Uterus (tissue), 4 donors: ENCODE data around the gene MAP7D3. TPM values are rescaled to one million over a fixed set of nuclear protein-coding genes. Genes with fewer than 3 reads are reported as not detected.
"Not testable (repeated sequence)": the region's sequence is repeated elsewhere in the genome, so short reads cannot be mapped to it uniquely, and the experiment has no call there.

Experiments used
- DNase-seq, 2 donors: peaks; one replicate each; pipeline ENCODE4 v3.0.0-alpha.2; 2019 to 2020
- H3K27ac ChIP-seq, 2 donors: fragments of 200-600 bp; sonication (generic); 1 replicate in 1 of 2; 2 replicates in 1 of 2; pipeline ENCODE4 v1.5.1; 2016 to 2018
- H3K27me3 ChIP-seq, 2 donors: fragments of 200-600 bp; sonication (generic); one replicate each; pipeline ENCODE4 v1.5.1; 2018 to 2019; ENCODE audit warnings: control low read depth in 1 of 2
- H3K36me3 ChIP-seq, 2 donors: fragments of 200-600 bp; sonication (generic); one replicate each; pipeline ENCODE4 v1.5.1; 2019; ENCODE audit warnings: control low read depth in 1 of 2
- H3K4me1 ChIP-seq, 2 donors: fragments of 200-600 bp; sonication (generic); one replicate each; pipeline ENCODE4 v1.5.1; 2018 to 2019; ENCODE audit warnings: control low read depth in 1 of 2
- H3K4me3 ChIP-seq, 2 donors: fragments of 200-600 bp; sonication (generic); 1 replicate in 1 of 2; 2 replicates in 1 of 2; pipeline ENCODE4 v1.5.1; 2018 to 2019; ENCODE audit warnings: mild to moderate bottlenecking in 1 of 2
- H3K9me3 ChIP-seq, 2 donors: fragments of 200-600 bp; sonication (generic); one replicate each; pipeline ENCODE4 v1.5.1; 2019; ENCODE audit warnings: control low read depth in 1 of 2
- POLR2A ChIP-seq, 2 donors: fragments of 450-650 bp; IDR thresholded peaks; one replicate each; pipeline ENCODE4 v1.6.1; 2016; ENCODE audit warnings: antibody characterized with exemption in 2 of 2, mild to moderate bottlenecking in 1 of 2, moderate library complexity in 1 of 2
- intact Hi-C: fragments of 100-400 bp; cut with DNase I; formaldehyde crosslinking; loops from one replicate; pipeline ENCODE4 v1.15.1; 2023; ENCODE audit warnings: low total_unique reads
- total RNA-seq, 4 donors: library from RNA; depleted of rRNA in 3 of 4; stranded (reverse); fragments of >200 nt in 3 of 4; gene quantifications; one replicate each; pipeline versions ENCODE4 v1.1.0 to v1.2.4, GENCODE V29; 2014 to 2023
- TF ChIP-seq, protein P1 (sequence below), 4 experiments: fragments of 200-600 bp in 2 of 4; fragments of 450-650 bp in 2 of 4; sonication (generic) in 2 of 4; IDR thresholded peaks; one replicate each; pipeline ENCODE4 v1.5.1; 2016 to 2019; ENCODE audit warnings: antibody characterized with exemption in 4 of 4, mild to moderate bottlenecking in 2 of 4, moderate library complexity in 1 of 4
- donor health status: DM: yes; HTN: yes; CAD: no.

Gene MAP7D3
- total RNA-seq, 4 donors from 2014 or later, result 13.8 to 28.5 (median 20.4) TPM

DNA sequence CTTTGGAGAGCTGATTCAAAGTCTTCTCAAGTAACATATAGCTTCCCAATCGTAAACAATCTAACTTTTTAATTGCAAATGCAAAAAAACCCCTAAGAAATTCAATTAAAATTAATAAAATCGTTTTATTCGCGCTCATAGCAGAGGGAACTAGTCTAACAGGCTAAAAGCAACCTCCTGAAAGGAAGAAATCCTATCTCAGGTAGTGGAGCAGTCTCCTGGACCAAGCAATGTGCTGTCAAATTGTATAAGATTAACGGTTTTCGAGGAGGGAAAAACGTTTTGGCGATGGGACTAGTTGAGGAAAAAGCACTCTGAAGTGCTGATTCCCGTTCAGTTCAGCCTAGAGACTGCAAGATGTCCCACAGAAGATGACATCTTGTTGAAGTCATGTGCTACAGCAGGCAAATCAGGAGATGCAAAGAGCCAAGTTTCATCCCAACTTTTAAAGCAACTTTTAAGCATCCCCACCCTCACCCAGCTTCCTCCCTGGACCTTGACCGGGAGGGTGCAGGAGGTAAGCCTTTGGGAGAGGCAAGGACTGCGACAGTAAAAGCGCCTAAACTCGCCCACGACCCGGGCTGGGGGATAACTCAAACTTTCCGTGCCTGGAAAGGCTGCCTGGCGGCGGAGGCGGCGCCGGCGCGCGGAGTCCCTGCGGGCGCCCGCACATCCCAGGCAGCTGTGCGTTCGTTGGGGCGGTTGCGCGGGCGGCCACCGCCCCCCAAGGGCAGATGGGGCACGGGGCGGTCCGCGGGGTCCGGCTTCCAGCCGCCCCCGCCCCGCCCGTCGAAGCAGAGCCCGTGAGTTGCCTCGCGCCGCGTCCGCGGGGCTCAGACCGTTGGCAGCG, 784 bp downstream of the MAP7D3 start:
- H3K27ac ChIP-seq, result peak overlapping the region; percentile 75 to 83
- no peaks in the 10 kb centered on the region for H3K9me3 ChIP-seq
- no peak for DNase-seq
- TF ChIP-seq, protein P1, sequence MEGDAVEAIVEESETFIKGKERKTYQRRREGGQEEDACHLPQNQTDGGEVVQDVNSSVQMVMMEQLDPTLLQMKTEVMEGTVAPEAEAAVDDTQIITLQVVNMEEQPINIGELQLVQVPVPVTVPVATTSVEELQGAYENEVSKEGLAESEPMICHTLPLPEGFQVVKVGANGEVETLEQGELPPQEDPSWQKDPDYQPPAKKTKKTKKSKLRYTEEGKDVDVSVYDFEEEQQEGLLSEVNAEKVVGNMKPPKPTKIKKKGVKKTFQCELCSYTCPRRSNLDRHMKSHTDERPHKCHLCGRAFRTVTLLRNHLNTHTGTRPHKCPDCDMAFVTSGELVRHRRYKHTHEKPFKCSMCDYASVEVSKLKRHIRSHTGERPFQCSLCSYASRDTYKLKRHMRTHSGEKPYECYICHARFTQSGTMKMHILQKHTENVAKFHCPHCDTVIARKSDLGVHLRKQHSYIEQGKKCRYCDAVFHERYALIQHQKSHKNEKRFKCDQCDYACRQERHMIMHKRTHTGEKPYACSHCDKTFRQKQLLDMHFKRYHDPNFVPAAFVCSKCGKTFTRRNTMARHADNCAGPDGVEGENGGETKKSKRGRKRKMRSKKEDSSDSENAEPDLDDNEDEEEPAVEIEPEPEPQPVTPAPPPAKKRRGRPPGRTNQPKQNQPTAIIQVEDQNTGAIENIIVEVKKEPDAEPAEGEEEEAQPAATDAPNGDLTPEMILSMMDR (IDR thresholded peaks at IDR 0.05), result no peak
- TF ChIP-seq POLR2A (IDR thresholded peaks at IDR 0.05), result no peak
- no peaks in the 10 kb centered on the region for H3K27me3 ChIP-seq
- intact Hi-C loops, result no loop called here
- no peaks in the 10 kb centered on the region for H3K4me1 ChIP-seq
- H3K4me3 ChIP-seq, result peak overlapping the region; percentile 38 to 82
- no peaks in the 10 kb centered on the region for H3K36me3 ChIP-seq

DNA sequence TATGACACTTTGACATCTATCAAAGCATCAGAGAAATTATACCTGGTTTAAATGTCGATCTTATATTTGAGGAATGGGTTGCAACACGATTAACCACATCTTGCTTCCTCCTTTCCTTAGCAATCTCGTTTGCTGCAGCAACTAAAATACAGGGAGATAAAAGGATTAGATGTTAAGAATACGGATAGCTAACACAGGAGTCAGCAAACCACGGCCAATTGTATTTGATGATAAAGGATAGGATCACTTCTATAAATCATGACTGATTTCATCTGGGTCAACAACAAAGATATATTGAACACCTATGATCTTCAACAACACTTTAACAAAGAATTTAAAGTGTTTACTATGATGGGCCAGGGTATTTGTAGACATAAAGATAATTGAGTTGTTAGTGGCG, 5.0 kb downstream of the MAP7D3 start:
- TF ChIP-seq POLR2A (IDR thresholded peaks at IDR 0.05), result no peak
- TF ChIP-seq, protein P1 (IDR thresholded peaks at IDR 0.05), result no peak
- H3K4me1 ChIP-seq, result no peaks in the 10 kb centered on the region
- no peaks in the 10 kb centered on the region for H3K9me3 ChIP-seq
- DNase-seq, result no peak
- intact Hi-C loops, result no loop called here
- H3K36me3 ChIP-seq, result no peaks in the 10 kb centered on the region
- H3K4me3 ChIP-seq, result no peak overlapping the region
- no peak overlapping the region for H3K27ac ChIP-seq
- H3K27me3 ChIP-seq, result no peaks in the 10 kb centered on the region

DNA sequence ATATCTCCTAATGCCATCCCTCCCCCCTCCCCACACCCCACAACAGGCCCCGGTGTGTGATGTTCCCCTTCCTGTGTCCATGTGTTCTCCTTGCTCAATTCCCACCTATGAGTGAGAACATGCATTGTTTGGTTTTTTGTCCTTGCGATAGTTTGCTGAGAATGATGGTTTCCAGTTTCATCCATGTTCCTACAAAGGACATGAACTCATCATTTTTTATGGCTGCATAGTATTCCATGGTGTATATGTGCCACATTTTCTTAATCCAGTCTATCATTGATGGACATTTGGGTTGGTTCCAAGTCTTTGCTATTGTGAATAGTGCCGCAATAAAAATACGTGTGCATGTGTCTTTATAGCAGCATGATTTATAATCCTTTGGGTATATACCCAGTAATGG, 13.4 kb downstream of the MAP7D3 start:
- not testable (repeated sequence) for H3K36me3 ChIP-seq, DNase-seq

DNA sequence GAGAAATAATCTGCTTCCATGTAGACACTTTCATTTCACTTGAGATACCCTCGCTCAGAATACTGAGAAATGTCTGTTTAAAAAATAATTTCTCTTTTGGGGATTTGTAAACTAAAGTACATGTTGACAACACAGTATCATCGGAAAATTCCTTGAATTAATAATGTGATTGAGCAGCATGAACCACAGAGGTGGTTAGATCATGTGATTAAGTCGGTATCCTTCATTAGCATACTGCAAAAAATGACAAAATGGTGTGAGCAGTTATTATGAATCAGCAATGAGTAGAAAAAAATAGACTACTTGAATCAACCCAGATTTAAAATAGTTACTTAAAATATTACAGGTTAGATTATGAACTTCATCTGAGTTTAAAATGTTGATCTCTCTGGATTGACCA, 14.1 kb downstream of the MAP7D3 start:
- H3K4me1 ChIP-seq, result no peaks in the 10 kb centered on the region
- no peaks in the 10 kb centered on the region for H3K36me3 ChIP-seq
- DNase-seq, result no peak
- no peaks in the 10 kb centered on the region for H3K27me3 ChIP-seq
- no peak overlapping the region for H3K4me3 ChIP-seq
- H3K27ac ChIP-seq, result no peak overlapping the region
- TF ChIP-seq POLR2A (IDR thresholded peaks at IDR 0.05), result no peak
- TF ChIP-seq, protein P1 (IDR thresholded peaks at IDR 0.05), result no peak
- intact Hi-C loops, result no loop called here
- H3K9me3 ChIP-seq, result no peaks in the 10 kb centered on the region

More for the DNA sequence above, 13.4 kb downstream of the MAP7D3 start:
- H3K27me3 ChIP-seq, H3K27ac ChIP-seq, H3K9me3 ChIP-seq, intact Hi-C loops, H3K4me1 ChIP-seq, H3K4me3 ChIP-seq: not testable (repeated sequence)

DNA sequence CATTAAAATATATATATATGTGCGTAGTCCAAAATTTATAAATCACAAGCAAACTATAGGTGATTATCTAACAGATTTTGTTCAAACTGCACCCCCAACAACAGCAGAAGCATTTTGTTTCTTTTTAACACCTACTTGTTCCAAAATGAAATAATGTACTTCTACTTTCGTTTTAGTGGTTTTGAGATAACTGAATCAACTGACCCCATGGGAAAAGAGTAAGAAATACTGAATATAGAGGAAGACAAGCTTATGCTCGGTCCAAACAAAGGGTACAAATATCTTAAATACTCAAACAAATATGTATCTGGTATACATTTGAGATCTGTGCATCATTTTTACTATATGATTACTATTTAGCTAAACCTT, 22.4 kb downstream of the MAP7D3 start:
- no peak for DNase-seq
- Histone ChIP-seq H3K4me1 (no peaks in the 10 kb centered on the region), H3K27ac (no peak overlapping the region), H3K27me3 (peaks cover 0 to 5% of the 10 kb centered on the region in 2 donors), H3K4me3 (no peak overlapping the region), H3K36me3 (no peaks in the 10 kb centered on the region), H3K9me3 (no peaks in the 10 kb centered on the region)
- intact Hi-C loops, result no loop called here
- TF ChIP-seq POLR2A (IDR thresholded peaks at IDR 0.05), result no peak
- TF ChIP-seq, protein P1 (IDR thresholded peaks at IDR 0.05), result no peak
